Stomach (tissue), 19 donors: ENCODE results near the gene CDC45. TPM values are rescaled to one million over a fixed set of nuclear protein-coding genes. Genes with fewer than 3 reads are reported as not detected.

ENCODE experiments used
- DNase-seq, 2 donors: peaks; one replicate each; pipeline versions ENCODE4 v3.0.0 to v3.0.0-alpha.2; 2013 to 2019
- H3K27ac ChIP-seq, 5 donors: fragments of 200-600 bp in 4 of 5; sonication (generic) in 4 of 5; one replicate each; pipeline ENCODE4 v1.5.1; 2013 to 2019; ENCODE audit warnings: mild to moderate bottlenecking in 1 of 5, moderate library complexity in 1 of 5
- H3K27me3 ChIP-seq, 3 donors: fragments of 200-600 bp; sonication (generic); one replicate each; pipeline ENCODE4 v1.5.1; 2017 to 2019; ENCODE audit warnings: mixed run types in 1 of 3
- H3K36me3 ChIP-seq, 4 donors: fragments of 200-600 bp; sonication (generic); 1 replicate in 3 of 4; 2 replicates in 1 of 4; pipeline ENCODE4 v1.5.1; 2016 to 2019
- H3K4me1 ChIP-seq, 4 donors: fragments of 200-600 bp; sonication (generic); one replicate each; pipeline ENCODE4 v1.5.1; 2016 to 2019
- H3K4me3 ChIP-seq, 4 donors: fragments of 200-600 bp; sonication (generic) in 3 of 4; one replicate each; pipeline ENCODE4 v1.5.1; 2016 to 2019; ENCODE audit warnings: mild to moderate bottlenecking in 1 of 4
- H3K9me3 ChIP-seq, 4 donors: fragments of 200-600 bp; sonication (generic); one replicate each; pipeline ENCODE4 v1.5.1; 2016 to 2019
- CTCF ChIP-seq, 7 experiments: fragments of 450-650 bp in 4 of 7; fragments of 200-600 bp in 3 of 7; sonication (generic) in 3 of 7; IDR thresholded peaks; one replicate each; pipeline ENCODE4 v1.5.1; 2016 to 2019; ENCODE audit warnings: antibody characterized with exemption in 7 of 7, control low read depth in 2 of 7, mild to moderate bottlenecking in 1 of 7
- EP300 ChIP-seq: sonication (generic); formaldehyde crosslinking; IDR thresholded peaks from one replicate; pipeline ENCODE4 v1.6.1; 2017; ENCODE audit warnings: antibody characterized with exemption
- POLR2A ChIP-seq, 4 donors: fragments of 450-650 bp; IDR thresholded peaks; one replicate each; pipeline ENCODE4 v1.6.1; 2016; ENCODE audit warnings: antibody characterized with exemption in 4 of 4, control low read depth in 2 of 4, mild to moderate bottlenecking in 1 of 4, moderate library complexity in 1 of 4
- POLR2AphosphoS5 ChIP-seq, 3 donors: sonication (generic); formaldehyde crosslinking; IDR thresholded peaks; one replicate each; pipeline ENCODE4 v1.6.1; 2016; ENCODE audit warnings: antibody characterized with exemption in 3 of 3
- WGBS, 5 donors: extraction: QIAGEN DNeasy Blood & Tissue Kit in 3 of 5; methylation state at CpG; one replicate each; pipeline versions ENCODE4 v1.1.5 to v1.1.7; 2013 to 2018; 5-methylcytosine and 5-hydroxymethylcytosine counted together
- intact Hi-C: fragments of 100-400 bp; cut with DNase I; formaldehyde crosslinking; loops from one replicate; pipeline ENCODE4 v1.15.1; 2023; ENCODE audit warnings: low total_unique reads
- long read RNA-seq, 10 donors: transcript quantifications; one replicate each; lab custom pipeline, GENCODE V29; 2026
- polyA plus RNA-seq, 3 donors: library from polyadenylated mRNA; stranded (reverse); fragments of 200-250 nt; gene quantifications; one replicate each; pipeline ENCODE4 v1.2.3, GENCODE V29; 2013
- total RNA-seq, 5 donors: library from RNA; depleted of rRNA; stranded (reverse); fragments of >200 nt; gene quantifications; one replicate each; pipeline versions ENCODE4 v1.1.0 to v1.2.3, GENCODE V29; 2014 to 2016
- donor health status: healthy with polysubstance abuse.
- donor health status: Bipolar disorder and iron deficiency.
- donor health status: healthy.

Gene CDC45
- total RNA-seq (10 to 100 TPM in 1 of 5 donors, 1 to 10 TPM in 3, not detected in 1; 1.2 to 44.2 (median 4.9) TPM), polyA plus RNA-seq (1 to 10 TPM; 2.3 to 7.8 (median 5.4) TPM)
- long read RNA-seq, donor 1, partial matches to known transcripts, result 0 of 1 reads
- long read RNA-seq, donor 1, other reads (novel, unspliced or antisense), result 0 of 1 reads
- long read RNA-seq, donor 2, partial matches to known transcripts, result 0 of 3 reads
- long read RNA-seq, donor 2, other reads (novel, unspliced or antisense), result 0 of 3 reads
- long read RNA-seq, donor 3, partial matches to known transcripts, result 0 of 3 reads
- long read RNA-seq, donor 3, other reads (novel, unspliced or antisense), result 0 of 3 reads
- long read RNA-seq, donor 4, result 0 reads
- long read RNA-seq, donor 5, partial matches to known transcripts, result 0 of 4 reads
- long read RNA-seq, donor 5, other reads (novel, unspliced or antisense), result 0 of 4 reads
- long read RNA-seq, donor 6, partial matches to known transcripts, result 0 of 1 reads
- long read RNA-seq, donor 6, other reads (novel, unspliced or antisense), result 0 of 1 reads
- long read RNA-seq, donor 7, result 0 reads
- long read RNA-seq, donor 8, partial matches to known transcripts, result 0 of 3 reads
- long read RNA-seq, donor 8, other reads (novel, unspliced or antisense), result 0 of 3 reads
- long read RNA-seq, donor 9, partial matches to known transcripts, result 0 of 1 reads
- long read RNA-seq, donor 9, other reads (novel, unspliced or antisense), result 0 of 1 reads
- long read RNA-seq, donor 10, partial matches to known transcripts, result 0 of 3 reads
- long read RNA-seq, donor 10, other reads (novel, unspliced or antisense), result 0 of 3 reads

- Histone ChIP-seq H3K9me3 (no peaks in the 10 kb centered on the region), H3K27me3 (no peaks in the 10 kb centered on the region), H3K4me3 (peak within 1 kb of the TSS; percentile 66 to 97 (median 84)), H3K4me1 (peaks cover 12 to 45% (median 33%) of the 10 kb centered on the region in 4 donors), H3K36me3 (peaks cover 4 to 15% (median 9%) of the 10 kb centered on the region in 4 donors), H3K27ac (peak within 1 kb of the TSS; percentile 91 to 98 (median 95))
- TF ChIP-seq POLR2AphosphoS5 (IDR thresholded peaks at IDR 0.05), result peak in 2 of 3 donors; percentile 1 to 17
- peak in 1 of 7 experiments; percentile 13 for TF ChIP-seq CTCF (IDR thresholded peaks at IDR 0.05)
- TF ChIP-seq EP300, result no peak
- no peak for TF ChIP-seq POLR2A (IDR thresholded peaks at IDR 0.05)
- WGBS, 5 donors, result 0 to 1% (median 1%) methylated on average over 41 to 50 of the region's 50 CpGs
- DNase-seq, result peak; percentile 95 to 99
- intact Hi-C loops, result loop anchor here (5.0 kb wide), 1 partner anchor 47 kb away; the partner anchor contains the start of genes HIRA and MRPL40
These were observed at the start of gene CDC45 for GRCh38 chr22:19479355-19480172. Gene CDC45 (plus strand): TSS chr22:19479920. CDS start chr22:19479969, 49 bp downstream.

- WGBS, 5 donors, result 6 to 14% (median 8%) methylated on average over 12 of the region's 12 CpGs
- Histone ChIP-seq H3K4me3 (peak overlapping the region; percentile 86 to 98 (median 94)), H3K27me3 (no peaks in the 10 kb centered on the region), H3K27ac (peak overlapping the region; percentile 81 to 98 (median 94)), H3K4me1 (peaks cover 23 to 62% (median 44%) of the 10 kb centered on the region in 4 donors), H3K9me3 (no peaks in the 10 kb centered on the region), H3K36me3 (peaks cover 9 to 11% (median 10%) of the 10 kb centered on the region in 4 donors)
- peak; percentile 40 to 78 for DNase-seq
- intact Hi-C loops, result loop anchor here (5.0 kb wide), 1 partner anchor 47 kb away; the partner anchor contains the start of genes CDC45 and UFD1
- TF ChIP-seq EP300, result no peak
- no peak for TF ChIP-seq POLR2AphosphoS5 (IDR thresholded peaks at IDR 0.05)
- no peak for TF ChIP-seq CTCF (IDR thresholded peaks at IDR 0.05)
- TF ChIP-seq POLR2A (IDR thresholded peaks at IDR 0.05), result no peak
These were observed 49.5 kb upstream of the CDC45 start for GRCh38 chr22:19429950-19430889.

- no peaks in the 10 kb centered on the region for H3K27me3 ChIP-seq
- peaks cover 15 to 19% (median 18%) of the 10 kb centered on the region in 4 donors for H3K36me3 ChIP-seq
- peaks cover 23 to 60% (median 40%) of the 10 kb centered on the region in 4 donors for H3K4me1 ChIP-seq
- H3K9me3 ChIP-seq, result no peaks in the 10 kb centered on the region
- WGBS, 5 donors, result 0 to 1% (median 1%) methylated on average over 5 to 53 of the region's 53 CpGs
- intact Hi-C loops, result loop anchor here (5.0 kb wide), 1 partner anchor 46 kb away; the partner anchor contains the start of genes CDC45 and UFD1
- TF ChIP-seq POLR2AphosphoS5 (IDR thresholded peaks at IDR 0.05) (no peak), EP300 (no peak), POLR2A (IDR thresholded peaks at IDR 0.05) (no peak), CTCF (IDR thresholded peaks at IDR 0.05) (no peak)
- peak overlapping the region; percentile 81 to 98 (median 94) for H3K27ac ChIP-seq
- DNase-seq, result peak; percentile 65 to 78
- H3K4me3 ChIP-seq, result peak overlapping the region; percentile 86 to 98 (median 94)
These were observed 48.7 kb upstream of the CDC45 start for GRCh38 chr22:19430890-19431541.
